PC-3 (cell line): Measurements from ENCODE around the gene ZCWPW1. TPM values are rescaled to one million over a fixed set of nuclear protein-coding genes. Genes with fewer than 3 reads are reported as not detected.

ENCODE experiments used
- ATAC-seq: fragments of 200-7000 bp; cut with Tn5 transposase; 2 replicates; pipeline ENCODE4 v1.9.1; 2020; ENCODE audit warnings: mild to moderate bottlenecking, moderate library complexity
- BruUV-seq: library from RNA; stranded (reverse); fragments of 400-500 nt; replicated peaks from 2 replicates; lab custom pipeline; 2021; lab: Mats Ljungman, UMichigan
- CTCF ChIA-PET: fragments of 300-600 bp; sonication (Branson Sonifier 250); formaldehyde crosslinking; loops from one replicate; lab custom pipeline; 2022; ENCODE audit warnings: antibody characterized with exemption; lab: Charles Lee
- POLR2A ChIA-PET: fragments of 300-600 bp; sonication (Branson Sonifier 250); formaldehyde crosslinking; loops from one replicate; lab custom pipeline; 2022; ENCODE audit warnings: antibody characterized with exemption; ENCODE audit not compliant: unreplicated experiment; lab: Charles Lee
- DNase-seq: peaks from one replicate; pipeline ENCODE4 v3.0.0-alpha.2; 2015
- H2AFZ ChIP-seq: fragments of 300-600 bp; sonication (generic); 2 replicates; pipeline ENCODE4 v1.6.0; 2016; ENCODE audit warnings: antibody characterized with exemption, low read length
- H3F3A ChIP-seq: fragments of 300-600 bp; sonication (generic); one replicate; pipeline ENCODE4 v1.6.0; 2017; ENCODE audit warnings: antibody characterized with exemption, low read length, control low read depth, mild to moderate bottlenecking; ENCODE audit not compliant: unreplicated experiment
- H3K27ac ChIP-seq: fragments of 300-600 bp; sonication (generic); 2 replicates; pipeline ENCODE4 v1.5.1; 2016; ENCODE audit warnings: mild to moderate bottlenecking, low read length
- H3K27me3 ChIP-seq: fragments of 300-600 bp; sonication (generic); 2 replicates; pipeline ENCODE4 v1.6.1; 2016; ENCODE audit warnings: low read length, mixed read lengths
- H3K36me3 ChIP-seq: fragments of 300-600 bp; sonication (generic); 2 replicates; pipeline ENCODE4 v1.6.1; 2016; ENCODE audit warnings: low read depth, mixed run types, low read length, mixed read lengths
- H3K4me1 ChIP-seq: fragments of 300-600 bp; sonication (generic); 2 replicates; pipeline ENCODE4 v1.5.1; 2016; ENCODE audit warnings: low read length; ENCODE audit not compliant: insufficient read depth
- H3K4me2 ChIP-seq: fragments of 300-600 bp; sonication (generic); 2 replicates; pipeline ENCODE4 v1.6.0; 2016; ENCODE audit warnings: low read length
- H3K4me3 ChIP-seq: fragments of 300-600 bp; sonication (generic); 2 replicates; pipeline ENCODE4 v1.5.1; 2016; ENCODE audit warnings: mild to moderate bottlenecking, low read length, mixed read lengths
- H3K79me2 ChIP-seq: fragments of 300-600 bp; sonication (generic); 2 replicates; pipeline ENCODE4 v1.6.1; 2017; ENCODE audit warnings: low read length, mixed read lengths
- H3K9ac ChIP-seq: fragments of 300-600 bp; sonication (generic); 2 replicates; pipeline ENCODE4 v1.6.0; 2016; ENCODE audit warnings: mild to moderate bottlenecking, low read length
- H3K9me2 ChIP-seq: fragments of 300-600 bp; sonication (generic); replicated peaks from 2 replicates; pipeline ENCODE4 v1.6.1; 2016; ENCODE audit warnings: mixed run types, low read length, mixed read lengths
- H3K9me3 ChIP-seq: fragments of 300-600 bp; sonication (generic); 2 replicates; pipeline ENCODE4 v1.6.1; 2016; ENCODE audit warnings: low read length, mixed read lengths
- H4K20me1 ChIP-seq: fragments of 300-600 bp; sonication (generic); 2 replicates; pipeline ENCODE4 v1.6.1; 2016; ENCODE audit warnings: low read length, mixed read lengths
- CTCF ChIP-seq: fragments of 300-600 bp; sonication (generic); conservative IDR thresholded peaks from 2 replicates; pipeline ENCODE4 v1.5.1; 2017; ENCODE audit warnings: antibody characterized with exemption, low read depth, mild to moderate bottlenecking, low read length
- EZH2 ChIP-seq: fragments of 300-600 bp; sonication (generic); IDR thresholded peaks from one replicate; pipeline ENCODE4 v1.6.1; 2017; ENCODE audit warnings: antibody characterized with exemption, mild to moderate bottlenecking, low read length; ENCODE audit not compliant: unreplicated experiment
- EZH2phosphoT487 ChIP-seq: fragments of 300-600 bp; sonication (generic); IDR thresholded peaks from 2 replicates; pipeline ENCODE4 v1.6.1; 2018; ENCODE audit warnings: mild to moderate bottlenecking, antibody characterized with exemption, low read length, borderline replicate concordance
- intact Hi-C: fragments of 100-400 bp; cut with micrococcal nuclease; formaldehyde crosslinking; loops from 2 replicates; pipeline ENCODE4 v1.9.0; 2023
- total RNA-seq: library from RNA; depleted of rRNA; stranded (reverse); fragments of >200 nt; gene quantifications from 2 replicates; pipeline ENCODE4 v1.2.3, GENCODE V29; 2014

ZCWPW1 gene
- total RNA-seq, 1 experiment from 2014 or later, result 2.2 TPM

GRCh38 chr7:100435401-100436304 lies 7.2 kb upstream of the ZCWPW1 start:
- Histone ChIP-seq H3K9me3 (no peaks in the 10 kb centered on the region), H3K27ac (peak overlapping the region; percentile 82), H3F3A (peaks cover 9% of the 10 kb centered on the region), H2AFZ (peak overlapping the region; percentile 72), H4K20me1 (no peaks in the 10 kb centered on the region), H3K4me1 (peaks cover 30% of the 10 kb centered on the region), H3K4me2 (peak overlapping the region; percentile 97), H3K36me3 (peaks cover 22% of the 10 kb centered on the region), H3K27me3 (no peaks in the 10 kb centered on the region), H3K4me3 (peak overlapping the region; percentile 97), H3K9me2 (no peaks in the 10 kb centered on the region), H3K9ac (peak overlapping the region; percentile 86), H3K79me2 (peaks cover 52% of the 10 kb centered on the region)
- DNase-seq, result peak; percentile 37
- intact Hi-C loops, result no loop called here
- ChIA-PET POLR2A (interaction anchor here (1.0 kb wide), 1 partner anchor 177 kb away, joined by 4 read pairs; the partner anchor contains the start of gene MOSPD3), CTCF (interaction anchor here (0.5 kb wide), 1 partner anchor 11 kb away, joined by 6 read pairs; no protein-coding TSS in a partner anchor)
- peak; percentile 55; the same call in 1 of the 2 replicates for TF ChIP-seq EZH2phosphoT487
- TF ChIP-seq CTCF, result no peak
- ATAC-seq, result peak; percentile 54
- BruUV-seq, result TSS peak; percentile 54

GRCh38 chr7:100434297-100435144 lies 6.0 kb upstream of the ZCWPW1 start:
- CTCF ChIA-PET, result no interaction called here
- intact Hi-C loops, result no loop called here
- Histone ChIP-seq H3K4me2 (peak overlapping the region; percentile 97), H3K36me3 (peaks cover 22% of the 10 kb centered on the region), H3K9ac (peak overlapping the region; percentile 86), H3F3A (peaks cover 9% of the 10 kb centered on the region), H3K79me2 (peaks cover 64% of the 10 kb centered on the region), H3K9me2 (no peaks in the 10 kb centered on the region), H3K27me3 (no peaks in the 10 kb centered on the region), H4K20me1 (no peaks in the 10 kb centered on the region), H2AFZ (no peak overlapping the region), H3K9me3 (no peaks in the 10 kb centered on the region), H3K4me1 (peaks cover 34% of the 10 kb centered on the region), H3K4me3 (peak overlapping the region; percentile 97), H3K27ac (no peak overlapping the region)
- POLR2A ChIA-PET, result interaction anchor here (0.5 kb wide), 1 partner anchor 1882 kb away, joined by 3 read pairs; no protein-coding TSS in a partner anchor
- no peak for TF ChIP-seq EZH2phosphoT487
- TF ChIP-seq CTCF, result no peak
- TF ChIP-seq EZH2, result no peak
- no peak for DNase-seq
- no TSS peak for BruUV-seq
- no peak for ATAC-seq
